Measurements from ENCODE around the gene TMEM8B. TPM values are rescaled to one million over a fixed set of nuclear protein-coding genes. Genes with fewer than 3 reads are reported as not detected.
A peak's percentile ranks its signal among the peaks of the same experiment; 100 is the strongest.

The TMEM8B gene
- total and polyA plus RNA-seq, 2 donors (not counting 1 experiment from before 2014, with no cell fraction given) = 12.2 to 14.5 TPM

- H3K4me1 ChIP-seq (ENCODE audit: control insufficient read depth in 2 of 2, insufficient read depth in 2 of 2, low read length in 2 of 2) = peaks cover 63 to 72% of the 10 kb centered on the region in 2 donors
- peak overlapping the region; percentile 75 for H3K27ac Mint-ChIP-seq
- H3K9ac ChIP-seq (ENCODE audit: low read length) = peak overlapping the region; percentile 5
- WGBS (ENCODE audit: insufficient coverage) = 62% methylated on average over 47 of the region's 53 CpGs
- CTCF ChIA-PET = interaction anchor here (0.9 to 3.3 kb wide), 10 partner anchors 10 to 149 kb away, joined by 3 to 17 read pairs (median 5); partner anchors contain the start of genes FAM221B, HINT2 and TMEM8B
- POLR2A ChIA-PET = interaction anchor here (0.7 to 1.2 kb wide), 2 partner anchors 10 to 32 kb away, joined by 3 to 11 read pairs; partner anchors contain the start of gene HINT2
- no peaks in the 10 kb centered on the region for H3K27me3 ChIP-seq (replicated peaks in 1 of 4; ENCODE audit: control extremely low read depth in 1 of 4, control insufficient read depth in 3 of 4, insufficient read depth in 4 of 4, low read length in 3 of 4)
- no peaks in the 10 kb centered on the region for H3K9me3 Mint-ChIP-seq (ENCODE audit: insufficient read depth)
- intact Hi-C loops (cut with micrococcal nuclease) = loop anchor here (2.0 to 5.0 kb wide), 2 partner anchors 17 to 36 kb away; partner anchors contain the start of genes FAM221B and TMEM8B
- DNase-seq = no peak
- H3K4me3 Mint-ChIP-seq = peak overlapping the region; percentile 55
- no peaks in the 10 kb centered on the region for H3K79me2 ChIP-seq (ENCODE audit: control insufficient read depth, insufficient read depth, low read length)
- peak overlapping the region in 1 of 5 experiments; percentile 21 for H3K4me3 ChIP-seq (ENCODE audit: control extremely low read depth in 1 of 5, extremely low read depth in 1 of 5, insufficient read depth in 1 of 5, low read depth in 2 of 5, low read length in 4 of 5)
- peaks cover 67% of the 10 kb centered on the region for H3K4me1 Mint-ChIP-seq
- no peaks in the 10 kb centered on the region for H3K9me3 ChIP-seq (ENCODE audit: control extremely low read depth in 1 of 3, control insufficient read depth in 2 of 3, insufficient read depth in 1 of 3, low read length in 2 of 3)
- peak overlapping the region; percentile 68 for H3K4me2 ChIP-seq (replicated peaks; ENCODE audit: low read depth, low read length, poor library complexity, severe bottlenecking)
- H4K20me1 ChIP-seq (ENCODE audit: control insufficient read depth, insufficient read depth, low read length, poor library complexity, severe bottlenecking) = no peaks in the 10 kb centered on the region
- H3K27me3 Mint-ChIP-seq = no peaks in the 10 kb centered on the region
- TF ChIP-seq EZH2 (IDR thresholded peaks at IDR 0.05; ENCODE audit: borderline replicate concordance, insufficient read depth, low read depth, low read length, poor library complexity, severe bottlenecking) (no peak), CTCF (IDR thresholded peaks at IDR 0.05) (no peak)
- no peak for ATAC-seq (ENCODE audit: low read depth)
- H3K27ac ChIP-seq (ENCODE audit: low read length in 2 of 2) = no peak overlapping the region
- peak overlapping the region; percentile 8 for H2AFZ ChIP-seq (ENCODE audit: insufficient read depth, low read depth, low read length, poor library complexity, severe bottlenecking)
- H3K36me3 ChIP-seq (replicated peaks in 1 of 2; ENCODE audit: control extremely low read depth in 1 of 2, control insufficient read depth in 1 of 2, extremely low read depth in 1 of 2, insufficient read depth in 2 of 2, low read length in 1 of 2) = no peaks in the 10 kb centered on the region
These were observed 17.1 kb downstream of the TMEM8B start for GRCh38 chr9:35845824-35846771.
